ENCODE measurements around the gene VIM.

GRCh38 chr10:17238445-17239291 is 10.6 kb downstream of the VIM start:
- TF ChIP-seq POLR2A (IDR thresholded peaks at IDR 0.05) (peak in 1 of 2 donors; percentile 44), CTCF (IDR thresholded peaks at IDR 0.05) (peak in 2 of 6 experiments; percentile 13 to 15)

All from thyroid gland (tissue), 4 donors.